Uterus (tissue), 4 donors: ENCODE results near the gene ZNF469. TPM values are rescaled to one million over a fixed set of nuclear protein-coding genes. Genes with fewer than 3 reads are reported as not detected.

ENCODE experiments used
- DNase-seq, 2 donors: peaks; one replicate each; pipeline ENCODE4 v3.0.0-alpha.2; 2019 to 2020
- H3K27ac ChIP-seq, 2 donors: fragments of 200-600 bp; sonication (generic); 1 replicate in 1 of 2; 2 replicates in 1 of 2; pipeline ENCODE4 v1.5.1; 2016 to 2018
- H3K27me3 ChIP-seq, 2 donors: fragments of 200-600 bp; sonication (generic); one replicate each; pipeline ENCODE4 v1.5.1; 2018 to 2019; ENCODE audit warnings: control low read depth in 1 of 2
- H3K36me3 ChIP-seq, 2 donors: fragments of 200-600 bp; sonication (generic); one replicate each; pipeline ENCODE4 v1.5.1; 2019; ENCODE audit warnings: control low read depth in 1 of 2
- H3K4me1 ChIP-seq, 2 donors: fragments of 200-600 bp; sonication (generic); one replicate each; pipeline ENCODE4 v1.5.1; 2018 to 2019; ENCODE audit warnings: control low read depth in 1 of 2
- H3K4me3 ChIP-seq, 2 donors: fragments of 200-600 bp; sonication (generic); 1 replicate in 1 of 2; 2 replicates in 1 of 2; pipeline ENCODE4 v1.5.1; 2018 to 2019; ENCODE audit warnings: mild to moderate bottlenecking in 1 of 2
- H3K9me3 ChIP-seq, 2 donors: fragments of 200-600 bp; sonication (generic); one replicate each; pipeline ENCODE4 v1.5.1; 2019; ENCODE audit warnings: control low read depth in 1 of 2
- POLR2A ChIP-seq, 2 donors: fragments of 450-650 bp; IDR thresholded peaks; one replicate each; pipeline ENCODE4 v1.6.1; 2016; ENCODE audit warnings: antibody characterized with exemption in 2 of 2, mild to moderate bottlenecking in 1 of 2, moderate library complexity in 1 of 2
- intact Hi-C: fragments of 100-400 bp; cut with DNase I; formaldehyde crosslinking; loops from one replicate; pipeline ENCODE4 v1.15.1; 2023; ENCODE audit warnings: low total_unique reads
- total RNA-seq, 4 donors: library from RNA; depleted of rRNA in 3 of 4; stranded (reverse); fragments of >200 nt in 3 of 4; gene quantifications; one replicate each; pipeline versions ENCODE4 v1.1.0 to v1.2.4, GENCODE V29; 2014 to 2023
- TF ChIP-seq, protein P1 (sequence below), 4 experiments: fragments of 200-600 bp in 2 of 4; fragments of 450-650 bp in 2 of 4; sonication (generic) in 2 of 4; IDR thresholded peaks; one replicate each; pipeline ENCODE4 v1.5.1; 2016 to 2019; ENCODE audit warnings: antibody characterized with exemption in 4 of 4, mild to moderate bottlenecking in 2 of 4, moderate library complexity in 1 of 4
- donor health status: DM: yes; HTN: yes; CAD: no.

ZNF469 gene
- total RNA-seq, 4 donors from 2014 or later: 0.51 to 7.9 (median 2.8) TPM; not detected in 1

DNA sequence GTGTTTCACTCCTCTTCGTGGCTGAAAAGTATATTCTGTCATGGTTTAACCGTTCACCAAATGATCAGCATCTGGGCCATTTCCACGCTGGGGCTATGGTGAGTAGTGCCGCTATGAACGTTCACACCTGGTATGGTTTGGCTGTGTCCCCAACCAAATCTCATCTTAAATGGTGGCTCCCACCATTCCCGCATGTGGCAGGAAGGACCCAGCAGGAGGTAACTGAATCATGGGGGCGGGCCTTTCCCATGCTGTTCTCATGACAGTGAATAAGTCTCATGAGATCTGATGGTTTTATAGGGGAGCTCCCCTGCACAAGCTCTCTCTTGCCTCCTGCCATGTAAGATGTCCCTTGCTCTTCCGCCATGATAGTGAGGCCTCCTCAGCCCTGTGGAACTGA lies 45.7 kb upstream of the ZNF469 start:
- intact Hi-C loops: no loop called here
- H3K4me1 ChIP-seq: peaks cover 0 to 3% of the 10 kb centered on the region in 2 donors
- H3K4me3 ChIP-seq: no peak overlapping the region
- no peaks in the 10 kb centered on the region for H3K27me3 ChIP-seq
- no peak overlapping the region for H3K27ac ChIP-seq
- no peak for DNase-seq
- no peaks in the 10 kb centered on the region for H3K36me3 ChIP-seq
- no peak for TF ChIP-seq POLR2A (IDR thresholded peaks at IDR 0.05)
- TF ChIP-seq, protein P1, sequence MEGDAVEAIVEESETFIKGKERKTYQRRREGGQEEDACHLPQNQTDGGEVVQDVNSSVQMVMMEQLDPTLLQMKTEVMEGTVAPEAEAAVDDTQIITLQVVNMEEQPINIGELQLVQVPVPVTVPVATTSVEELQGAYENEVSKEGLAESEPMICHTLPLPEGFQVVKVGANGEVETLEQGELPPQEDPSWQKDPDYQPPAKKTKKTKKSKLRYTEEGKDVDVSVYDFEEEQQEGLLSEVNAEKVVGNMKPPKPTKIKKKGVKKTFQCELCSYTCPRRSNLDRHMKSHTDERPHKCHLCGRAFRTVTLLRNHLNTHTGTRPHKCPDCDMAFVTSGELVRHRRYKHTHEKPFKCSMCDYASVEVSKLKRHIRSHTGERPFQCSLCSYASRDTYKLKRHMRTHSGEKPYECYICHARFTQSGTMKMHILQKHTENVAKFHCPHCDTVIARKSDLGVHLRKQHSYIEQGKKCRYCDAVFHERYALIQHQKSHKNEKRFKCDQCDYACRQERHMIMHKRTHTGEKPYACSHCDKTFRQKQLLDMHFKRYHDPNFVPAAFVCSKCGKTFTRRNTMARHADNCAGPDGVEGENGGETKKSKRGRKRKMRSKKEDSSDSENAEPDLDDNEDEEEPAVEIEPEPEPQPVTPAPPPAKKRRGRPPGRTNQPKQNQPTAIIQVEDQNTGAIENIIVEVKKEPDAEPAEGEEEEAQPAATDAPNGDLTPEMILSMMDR (IDR thresholded peaks at IDR 0.05): no peak
- H3K9me3 ChIP-seq: no peaks in the 10 kb centered on the region

DNA sequence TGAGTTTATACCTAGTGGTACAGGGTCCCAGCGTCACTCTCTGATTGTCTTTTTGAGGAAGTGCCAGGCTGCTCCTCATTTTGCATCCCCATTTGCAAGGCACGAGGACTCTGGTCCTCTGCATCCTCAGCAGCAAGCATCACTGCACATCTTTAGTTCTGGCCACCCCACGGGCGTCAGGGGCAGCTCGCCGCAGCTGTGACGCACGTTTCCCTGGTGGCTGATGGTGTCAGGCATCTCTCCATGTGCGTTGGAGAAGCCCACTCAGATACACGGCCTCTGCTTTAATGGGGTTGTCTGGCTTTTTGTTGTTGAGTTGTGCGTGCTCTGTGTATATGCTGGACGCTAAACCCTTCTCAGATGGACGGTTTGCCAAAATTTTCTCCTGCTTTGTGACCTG lies 45.2 kb upstream of the ZNF469 start:
- H3K27me3 ChIP-seq: no peaks in the 10 kb centered on the region
- H3K4me3 ChIP-seq: no peak overlapping the region
- no peaks in the 10 kb centered on the region for H3K36me3 ChIP-seq
- H3K27ac ChIP-seq: no peak overlapping the region
- H3K4me1 ChIP-seq: peaks cover 0 to under 1% of the 10 kb centered on the region in 2 donors
- no peaks in the 10 kb centered on the region for H3K9me3 ChIP-seq
- intact Hi-C loops: no loop called here
- TF ChIP-seq, protein P1 (IDR thresholded peaks at IDR 0.05): no peak
- DNase-seq: no peak

DNA sequence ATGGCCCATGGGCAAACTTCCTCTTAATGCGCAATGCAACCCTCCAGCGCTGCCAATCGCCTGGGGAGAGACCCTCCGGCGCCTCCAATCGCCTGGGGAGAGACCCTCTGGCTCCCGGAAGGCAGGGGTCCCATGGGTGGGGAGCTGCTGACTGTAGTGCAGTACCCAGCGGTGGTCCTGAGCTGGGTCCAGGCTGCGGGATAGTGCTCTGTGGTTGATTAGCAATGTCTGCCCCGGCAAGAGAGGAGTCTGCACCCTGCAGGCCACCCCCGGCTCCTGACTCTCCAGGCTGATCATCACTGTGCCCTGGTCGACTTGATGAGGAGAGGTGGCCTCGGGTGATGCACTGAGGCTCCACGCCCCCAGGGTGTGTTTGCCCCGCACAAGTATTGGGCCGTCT lies 44.6 kb upstream of the ZNF469 start:
- Histone ChIP-seq H3K4me1 (no peaks in the 10 kb centered on the region), H3K36me3 (no peaks in the 10 kb centered on the region), H3K9me3 (no peaks in the 10 kb centered on the region), H3K27ac (no peak overlapping the region), H3K27me3 (no peaks in the 10 kb centered on the region), H3K4me3 (no peak overlapping the region)
- no peak for DNase-seq
- no peak for TF ChIP-seq POLR2A (IDR thresholded peaks at IDR 0.05)
- TF ChIP-seq, protein P1 (IDR thresholded peaks at IDR 0.05): no peak
- intact Hi-C loops: no loop called here

DNA sequence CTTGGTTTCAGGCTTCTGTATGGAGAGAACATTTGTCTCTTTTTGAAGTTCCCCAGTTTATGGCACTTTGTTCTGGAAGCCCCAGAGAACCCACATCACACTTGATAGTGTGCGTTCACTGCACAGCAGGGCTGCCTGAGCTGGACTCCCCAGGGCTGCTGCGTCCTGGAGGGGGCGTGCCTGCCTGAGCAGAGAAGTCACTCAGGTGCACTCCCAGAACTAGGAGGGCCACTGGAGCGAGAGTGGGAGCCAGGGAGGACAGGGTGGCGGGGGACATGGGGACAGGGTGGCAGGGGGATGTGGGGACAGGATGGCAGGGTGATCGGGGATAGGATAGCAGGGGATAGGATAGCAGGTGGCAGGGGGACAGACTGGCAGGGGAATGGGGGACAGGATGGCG lies 43.9 kb upstream of the ZNF469 start:
- no peaks in the 10 kb centered on the region for H3K9me3 ChIP-seq
- no peaks in the 10 kb centered on the region for H3K36me3 ChIP-seq
- no peaks in the 10 kb centered on the region for H3K4me1 ChIP-seq
- H3K4me3 ChIP-seq: no peak overlapping the region
- intact Hi-C loops: no loop called here
- no peaks in the 10 kb centered on the region for H3K27me3 ChIP-seq
- TF ChIP-seq POLR2A (IDR thresholded peaks at IDR 0.05): no peak
- TF ChIP-seq, protein P1 (IDR thresholded peaks at IDR 0.05): no peak
- no peak overlapping the region for H3K27ac ChIP-seq
- no peak for DNase-seq

DNA sequence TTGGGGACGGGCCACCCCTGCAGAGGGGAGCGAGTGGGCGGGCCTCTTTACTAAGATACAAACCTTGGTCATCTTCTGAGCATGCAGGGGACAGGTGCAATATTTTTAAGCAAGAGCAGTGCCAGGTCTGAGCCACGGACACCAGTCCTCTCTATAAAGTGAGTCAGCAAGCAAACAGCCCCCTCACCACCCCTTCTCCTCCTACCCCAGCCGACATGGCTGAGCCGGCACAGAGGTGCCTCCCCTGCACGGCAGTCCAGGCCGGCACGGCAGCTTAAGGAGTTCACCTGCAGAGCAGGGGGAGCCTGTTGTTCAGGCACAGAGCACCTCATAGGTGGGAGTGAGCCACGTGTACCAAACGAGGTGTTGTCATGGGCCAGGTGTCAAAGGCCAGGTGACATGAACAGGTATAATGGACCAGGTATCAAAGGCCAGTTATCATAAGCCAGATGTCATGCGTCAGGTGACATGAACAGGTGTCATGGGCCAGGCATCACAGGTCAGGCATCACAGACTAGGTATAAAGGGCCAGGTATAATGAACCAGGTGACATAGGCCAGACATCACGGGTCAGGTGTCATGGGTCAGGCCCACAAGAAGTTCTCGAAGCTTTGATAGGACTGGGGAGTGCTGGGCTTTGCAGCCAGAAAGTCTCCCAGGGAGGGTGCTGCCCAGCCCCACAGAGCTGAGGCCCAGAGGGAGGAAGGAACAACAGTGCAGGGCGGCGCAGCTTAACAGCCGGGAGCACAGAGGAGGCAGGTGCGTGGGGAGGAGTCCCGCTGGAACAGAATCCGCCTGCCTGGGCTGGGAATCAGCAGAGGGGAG lies 42.6 kb upstream of the ZNF469 start:
- intact Hi-C loops: no loop called here
- no peak for TF ChIP-seq POLR2A (IDR thresholded peaks at IDR 0.05)
- TF ChIP-seq, protein P1 (IDR thresholded peaks at IDR 0.05): no peak
- Histone ChIP-seq H3K36me3 (no peaks in the 10 kb centered on the region), H3K27ac (no peak overlapping the region), H3K27me3 (no peaks in the 10 kb centered on the region), H3K4me1 (no peaks in the 10 kb centered on the region), H3K9me3 (no peaks in the 10 kb centered on the region), H3K4me3 (no peak overlapping the region)
- DNase-seq: no peak
